ENCODE data around the gene ATP6V0E1.

- TF ChIP-seq, protein P1, sequence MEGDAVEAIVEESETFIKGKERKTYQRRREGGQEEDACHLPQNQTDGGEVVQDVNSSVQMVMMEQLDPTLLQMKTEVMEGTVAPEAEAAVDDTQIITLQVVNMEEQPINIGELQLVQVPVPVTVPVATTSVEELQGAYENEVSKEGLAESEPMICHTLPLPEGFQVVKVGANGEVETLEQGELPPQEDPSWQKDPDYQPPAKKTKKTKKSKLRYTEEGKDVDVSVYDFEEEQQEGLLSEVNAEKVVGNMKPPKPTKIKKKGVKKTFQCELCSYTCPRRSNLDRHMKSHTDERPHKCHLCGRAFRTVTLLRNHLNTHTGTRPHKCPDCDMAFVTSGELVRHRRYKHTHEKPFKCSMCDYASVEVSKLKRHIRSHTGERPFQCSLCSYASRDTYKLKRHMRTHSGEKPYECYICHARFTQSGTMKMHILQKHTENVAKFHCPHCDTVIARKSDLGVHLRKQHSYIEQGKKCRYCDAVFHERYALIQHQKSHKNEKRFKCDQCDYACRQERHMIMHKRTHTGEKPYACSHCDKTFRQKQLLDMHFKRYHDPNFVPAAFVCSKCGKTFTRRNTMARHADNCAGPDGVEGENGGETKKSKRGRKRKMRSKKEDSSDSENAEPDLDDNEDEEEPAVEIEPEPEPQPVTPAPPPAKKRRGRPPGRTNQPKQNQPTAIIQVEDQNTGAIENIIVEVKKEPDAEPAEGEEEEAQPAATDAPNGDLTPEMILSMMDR (IDR thresholded peaks at IDR 0.05): no peak
- TF ChIP-seq POLR2A (IDR thresholded peaks at IDR 0.05): no peak
Observed at GRCh38 chr5:172975289-172975688, 8.3 kb upstream of the ATP6V0E1 start.

All from stomach (tissue), 4 donors.